Neuron (in vitro differentiated cells): ENCODE results near the gene GRIK5.
"Not testable (repeated sequence)": the region's sequence is repeated elsewhere in the genome, so short reads cannot be mapped to it uniquely, and the experiment has no call there.

ENCODE experiments used
- H2AFZ ChIP-seq: one replicate; pipeline ENCODE4 v1.6.1; 2013; ENCODE audit warnings: low read depth, mild to moderate bottlenecking, inconsistent platforms, low read length, moderate library complexity
- H3K27me3 ChIP-seq: one replicate; pipeline ENCODE4 v1.6.1; 2013; ENCODE audit warnings: low read length; ENCODE audit not compliant: insufficient read depth
- H3K36me3 ChIP-seq: one replicate; pipeline ENCODE4 v1.6.1; 2013; ENCODE audit warnings: low read length; ENCODE audit not compliant: insufficient read depth
- H3K4me1 ChIP-seq: one replicate; pipeline ENCODE4 v1.6.1; 2013; ENCODE audit warnings: low read length; ENCODE audit not compliant: insufficient read depth
- H3K4me3 ChIP-seq: 2 replicates; pipeline ENCODE4 v1.5.1; 2013; ENCODE audit warnings: mild to moderate bottlenecking, low read length, moderate library complexity
- H3K9me3 ChIP-seq: one replicate; pipeline ENCODE4 v1.6.1; 2013; ENCODE audit warnings: low read length

GRIK5 gene

GRCh38 chr19:42042455-42043170 lies 27.4 kb downstream of the GRIK5 start:
- Histone ChIP-seq H3K9me3 (no peaks in the 10 kb centered on the region), H3K4me1 (peaks cover 3% of the 10 kb centered on the region), H3K27me3 (no peaks in the 10 kb centered on the region), H2AFZ (no peak overlapping the region), H3K4me3 (no peak overlapping the region), H3K36me3 (no peaks in the 10 kb centered on the region)

GRCh38 chr19:42040491-42040890 lies 29.5 kb downstream of the GRIK5 start:
- H3K9me3 ChIP-seq, H3K27me3 ChIP-seq, H2AFZ ChIP-seq, H3K36me3 ChIP-seq, H3K4me1 ChIP-seq, H3K4me3 ChIP-seq: not testable (repeated sequence)

- Histone ChIP-seq H3K4me1 (peaks cover under 1% of the 10 kb centered on the region), H3K9me3 (no peaks in the 10 kb centered on the region), H3K36me3 (no peaks in the 10 kb centered on the region), H3K4me3 (no peak overlapping the region), H3K27me3 (no peaks in the 10 kb centered on the region), H2AFZ (no peak overlapping the region)
Measured at GRCh38 chr19:42040031-42040430, 30.0 kb downstream of the GRIK5 start.

- Histone ChIP-seq H3K4me1 (no peaks in the 10 kb centered on the region), H3K27me3 (no peaks in the 10 kb centered on the region), H2AFZ (no peak overlapping the region), H3K4me3 (no peak overlapping the region), H3K36me3 (no peaks in the 10 kb centered on the region), H3K9me3 (no peaks in the 10 kb centered on the region)
Measured at GRCh38 chr19:42038666-42039065, 31.3 kb downstream of the GRIK5 start.

GRCh38 chr19:42037649-42038048 lies 32.4 kb downstream of the GRIK5 start:
- no peaks in the 10 kb centered on the region for H3K27me3 ChIP-seq
- peaks cover 2% of the 10 kb centered on the region for H3K4me1 ChIP-seq
- H2AFZ ChIP-seq: no peak overlapping the region
- H3K36me3 ChIP-seq: no peaks in the 10 kb centered on the region
- H3K9me3 ChIP-seq: no peaks in the 10 kb centered on the region
- H3K4me3 ChIP-seq: no peak overlapping the region

- not testable (repeated sequence) for H3K9me3 ChIP-seq, H2AFZ ChIP-seq, H3K4me3 ChIP-seq, H3K27me3 ChIP-seq, H3K36me3 ChIP-seq
- H3K4me1 ChIP-seq: peaks cover 17% of the 10 kb centered on the region
Measured at GRCh38 chr19:42034640-42035391, 35.2 kb downstream of the GRIK5 start.

GRCh38 chr19:42033413-42033812 lies 36.6 kb downstream of the GRIK5 start:
- Histone ChIP-seq H3K4me3 (no peak overlapping the region), H3K9me3 (no peaks in the 10 kb centered on the region), H3K27me3 (no peaks in the 10 kb centered on the region), H2AFZ (no peak overlapping the region), H3K36me3 (no peaks in the 10 kb centered on the region), H3K4me1 (peaks cover 17% of the 10 kb centered on the region)

- Histone ChIP-seq H3K4me1 (peaks cover 17% of the 10 kb centered on the region), H3K9me3 (no peaks in the 10 kb centered on the region), H3K4me3 (no peak overlapping the region), H3K27me3 (no peaks in the 10 kb centered on the region), H3K36me3 (no peaks in the 10 kb centered on the region), H2AFZ (no peak overlapping the region)
Measured at GRCh38 chr19:42032431-42032830, 37.6 kb downstream of the GRIK5 start.

- Histone ChIP-seq H3K9me3 (no peaks in the 10 kb centered on the region), H3K27me3 (no peaks in the 10 kb centered on the region), H3K4me1 (peaks cover 17% of the 10 kb centered on the region)
Measured at GRCh38 chr19:42030645-42031440, 39.2 kb downstream of the GRIK5 start.

GRCh38 chr19:42028304-42029216 lies 41.4 kb downstream of the GRIK5 start:
- H3K4me3 ChIP-seq: no peak overlapping the region
- peaks cover 17% of the 10 kb centered on the region for H3K4me1 ChIP-seq
- H3K9me3 ChIP-seq: no peaks in the 10 kb centered on the region
- H3K36me3 ChIP-seq: no peaks in the 10 kb centered on the region
- no peak overlapping the region for H2AFZ ChIP-seq
- no peaks in the 10 kb centered on the region for H3K27me3 ChIP-seq

More at GRCh38 chr19:42030645-42031440, 39.2 kb downstream of the GRIK5 start:
- Histone ChIP-seq H3K4me3 (no peak overlapping the region), H2AFZ (no peak overlapping the region), H3K36me3 (no peaks in the 10 kb centered on the region)

- Histone ChIP-seq H3K27me3 (no peaks in the 10 kb centered on the region), H3K36me3 (no peaks in the 10 kb centered on the region), H3K9me3 (no peaks in the 10 kb centered on the region), H3K4me3 (no peak overlapping the region), H3K4me1 (no peaks in the 10 kb centered on the region), H2AFZ (no peak overlapping the region)
Measured at GRCh38 chr19:42024622-42025111, 45.3 kb downstream of the GRIK5 start.

GRCh38 chr19:42023943-42024260 lies 46.1 kb downstream of the GRIK5 start:
- H3K9me3 ChIP-seq: no peaks in the 10 kb centered on the region
- H2AFZ ChIP-seq: no peak overlapping the region
- H3K4me3 ChIP-seq: no peak overlapping the region
- H3K4me1 ChIP-seq: no peaks in the 10 kb centered on the region
- no peaks in the 10 kb centered on the region for H3K27me3 ChIP-seq
- H3K36me3 ChIP-seq: no peaks in the 10 kb centered on the region
